ENCODE measurements around the gene MGAT4A. TPM values are rescaled to one million over a fixed set of nuclear protein-coding genes. Genes with fewer than 3 reads are reported as not detected.

MGAT4A gene
- total and polyA plus RNA-seq, 2 donors (not counting 1 experiment from before 2014, with no cell fraction given) = 16.5 to 32.7 TPM

GRCh38 chr2:98572676-98573075, 158.3 kb downstream of the MGAT4A start:
- Histone ChIP-seq H2AFZ (ENCODE audit: insufficient read depth, low read depth, low read length, poor library complexity, severe bottlenecking) (no peak overlapping the region), H3K4me2 (replicated peaks; ENCODE audit: low read depth, low read length, poor library complexity, severe bottlenecking) (no peak overlapping the region), H3K4me1 (ENCODE audit: control insufficient read depth in 2 of 2, insufficient read depth in 2 of 2, low read length in 2 of 2) (no peaks in the 10 kb centered on the region), H3K9ac (ENCODE audit: low read length) (no peak overlapping the region), H3K27ac (ENCODE audit: low read length in 2 of 2) (no peak overlapping the region), H3K4me3 (ENCODE audit: control extremely low read depth in 1 of 5, extremely low read depth in 1 of 5, insufficient read depth in 1 of 5, low read depth in 2 of 5, low read length in 4 of 5) (no peak overlapping the region), H3K9me3 (ENCODE audit: control extremely low read depth in 1 of 3, control insufficient read depth in 2 of 3, insufficient read depth in 1 of 3, low read length in 2 of 3) (no peaks in the 10 kb centered on the region), H3K36me3 (replicated peaks in 1 of 2; ENCODE audit: control extremely low read depth in 1 of 2, control insufficient read depth in 1 of 2, extremely low read depth in 1 of 2, insufficient read depth in 2 of 2, low read length in 1 of 2) (peaks cover 15 to 20% of the 10 kb centered on the region in 2 experiments), H3K79me2 (ENCODE audit: control insufficient read depth, insufficient read depth, low read length) (no peaks in the 10 kb centered on the region), H3K27me3 (replicated peaks in 1 of 4; ENCODE audit: control extremely low read depth in 1 of 4, control insufficient read depth in 3 of 4, insufficient read depth in 4 of 4, low read length in 3 of 4) (no peaks in the 10 kb centered on the region), H4K20me1 (ENCODE audit: control insufficient read depth, insufficient read depth, low read length, poor library complexity, severe bottlenecking) (no peaks in the 10 kb centered on the region)
- ChIA-PET POLR2A (no interaction called here), CTCF (interaction anchor here (1.1 to 1.2 kb wide), 2 partner anchors 11 to 13 kb away, joined by 3 to 4 read pairs; no protein-coding TSS in a partner anchor)
- intact Hi-C loops (cut with micrococcal nuclease) = no loop called here
- TF ChIP-seq CTCF (IDR thresholded peaks at IDR 0.05) = no peak
- TF ChIP-seq EZH2 (IDR thresholded peaks at IDR 0.05; ENCODE audit: borderline replicate concordance, insufficient read depth, low read depth, low read length, poor library complexity, severe bottlenecking) = no peak
- ATAC-seq (ENCODE audit: low read depth) (no peak), DNase-seq (no peak)
- WGBS (ENCODE audit: insufficient coverage) = 98% methylated on average over 15 of the region's 15 CpGs
- H3K4me3 Mint-ChIP-seq = no peak overlapping the region
- no peaks in the 10 kb centered on the region for H3K4me1 Mint-ChIP-seq
- H3K9me3 Mint-ChIP-seq (ENCODE audit: insufficient read depth) = no peaks in the 10 kb centered on the region
- H3K27me3 Mint-ChIP-seq = no peaks in the 10 kb centered on the region
- no peak overlapping the region for H3K27ac Mint-ChIP-seq

- H2AFZ ChIP-seq (ENCODE audit: insufficient read depth, low read depth, low read length, poor library complexity, severe bottlenecking) = no peak overlapping the region
- Mint-ChIP-seq H3K4me3 (no peak overlapping the region), H3K4me1 (no peaks in the 10 kb centered on the region), H3K9me3 (ENCODE audit: insufficient read depth) (no peaks in the 10 kb centered on the region), H3K27ac (no peak overlapping the region), H3K27me3 (no peaks in the 10 kb centered on the region)
- TF ChIP-seq EZH2 (IDR thresholded peaks at IDR 0.05; ENCODE audit: borderline replicate concordance, insufficient read depth, low read depth, low read length, poor library complexity, severe bottlenecking) (no peak), CTCF (IDR thresholded peaks at IDR 0.05) (no peak)
- intact Hi-C loops (cut with micrococcal nuclease) = no loop called here
- no peaks in the 10 kb centered on the region for H3K79me2 ChIP-seq (ENCODE audit: control insufficient read depth, insufficient read depth, low read length)
- H3K9ac ChIP-seq (ENCODE audit: low read length) = no peak overlapping the region
- WGBS (ENCODE audit: insufficient coverage) = 83% methylated on average over 1 of the region's 5 CpGs
- peaks cover 15 to 22% of the 10 kb centered on the region in 2 experiments for H3K36me3 ChIP-seq (replicated peaks in 1 of 2; ENCODE audit: control extremely low read depth in 1 of 2, control insufficient read depth in 1 of 2, extremely low read depth in 1 of 2, insufficient read depth in 2 of 2, low read length in 1 of 2)
- ChIA-PET CTCF (interaction anchor here (0.6 to 1.1 kb wide), 2 partner anchors 11 to 24 kb away, joined by 3 to 4 read pairs; no protein-coding TSS in a partner anchor), POLR2A (no interaction called here)
- H3K4me2 ChIP-seq (replicated peaks; ENCODE audit: low read depth, low read length, poor library complexity, severe bottlenecking) = no peak overlapping the region
- no peaks in the 10 kb centered on the region for H3K4me1 ChIP-seq (ENCODE audit: control insufficient read depth in 2 of 2, insufficient read depth in 2 of 2, low read length in 2 of 2)
- no peak overlapping the region for H3K27ac ChIP-seq (ENCODE audit: low read length in 2 of 2)
- H3K9me3 ChIP-seq (ENCODE audit: control extremely low read depth in 1 of 3, control insufficient read depth in 2 of 3, insufficient read depth in 1 of 3, low read length in 2 of 3) = no peaks in the 10 kb centered on the region
- no peaks in the 10 kb centered on the region for H4K20me1 ChIP-seq (ENCODE audit: control insufficient read depth, insufficient read depth, low read length, poor library complexity, severe bottlenecking)
- H3K27me3 ChIP-seq (replicated peaks in 1 of 4; ENCODE audit: control extremely low read depth in 1 of 4, control insufficient read depth in 3 of 4, insufficient read depth in 4 of 4, low read length in 3 of 4) = no peaks in the 10 kb centered on the region
- no peak for ATAC-seq (ENCODE audit: low read depth)
- DNase-seq = no peak
- no peak overlapping the region for H3K4me3 ChIP-seq (ENCODE audit: control extremely low read depth in 1 of 5, extremely low read depth in 1 of 5, insufficient read depth in 1 of 5, low read depth in 2 of 5, low read length in 4 of 5)
These were observed 158.7 kb downstream of the MGAT4A start for GRCh38 chr2:98572211-98572610.
